ENCODE results near the gene MYZAP. TPM values are rescaled to one million over a fixed set of nuclear protein-coding genes. Genes with fewer than 3 reads are reported as not detected.

Gene MYZAP
- total RNA-seq, 1 experiment from 2014 or later: 0.63 TPM

- H3K56ac ChIP-seq (ENCODE audit: insufficient read length, low read depth, low read length): no peak overlapping the region
- Mint-ChIP-seq H3K4me3 (no peak overlapping the region), H3K4me1 (peaks cover 4 to 10% of the 10 kb centered on the region in 2 experiments; a peak in 3 of 4 replicates), H3K36me3 (ENCODE audit: insufficient read depth in 1 of 3, low read depth in 3 of 3) (no peaks in the 10 kb centered on the region), H3K27me3 (ENCODE audit: low read depth) (no peaks in the 10 kb centered on the region), H3K27ac (no peak overlapping the region), H3K9me3 (no peaks in the 10 kb centered on the region)
- no peaks in the 10 kb centered on the region for H3K79me1 ChIP-seq (ENCODE audit: insufficient read depth, low read depth, low read length, poor library complexity, severe bottlenecking)
- no peak overlapping the region for H3K18ac ChIP-seq (ENCODE audit: insufficient read length, low read depth, low read length)
- H3K79me2 ChIP-seq (ENCODE audit: insufficient read depth, low read length): no peaks in the 10 kb centered on the region
- WGBS (ENCODE audit: extremely low coverage, insufficient read length, low lambda C conversion rate): no CpG with 5 or more reads among the region's 6 CpGs
- H2BK12ac ChIP-seq (ENCODE audit: insufficient read length, low read depth, low read length): no peak overlapping the region
- no peaks in the 10 kb centered on the region for H3K27me3 ChIP-seq (ENCODE audit: insufficient read depth, low read length)
- H4K5ac ChIP-seq (ENCODE audit: insufficient read length, low read depth, low read length): no peak overlapping the region
- no peaks in the 10 kb centered on the region for H3K4me1 ChIP-seq (ENCODE audit: insufficient read depth, low read length)
- H3K27ac ChIP-seq (ENCODE audit: insufficient read length, low read depth, low read length): no peak overlapping the region
- H2BK20ac ChIP-seq (ENCODE audit: low read depth, low read length, poor library complexity, severe bottlenecking): no peak overlapping the region
- H3K23ac ChIP-seq (ENCODE audit: insufficient read length, low read depth, low read length): no peak overlapping the region
- H3K4me2 ChIP-seq (ENCODE audit: insufficient read depth, insufficient read length, low read length): no peak overlapping the region
- H2BK5ac ChIP-seq (ENCODE audit: insufficient read length, low read length): no peak overlapping the region
- no peak overlapping the region for H3K4ac ChIP-seq (ENCODE audit: low read depth, low read length)
- H2AFZ ChIP-seq (ENCODE audit: low read length): no peak overlapping the region
- H3K23me2 ChIP-seq (ENCODE audit: insufficient read length, low read depth, low read length, poor library complexity, severe bottlenecking): no peaks in the 10 kb centered on the region
- no peak overlapping the region for H4K91ac ChIP-seq (ENCODE audit: insufficient read length, low read depth, low read length)
- TF ChIP-seq CTCF (conservative IDR thresholded peaks at IDR 0.05): no peak
- no peak for DNase-seq
- H2BK120ac ChIP-seq (ENCODE audit: low read depth, low read length, poor library complexity, severe bottlenecking): no peak overlapping the region
- H3T11ph ChIP-seq (ENCODE audit: low read length): no peak overlapping the region
- H2AK5ac ChIP-seq (ENCODE audit: insufficient read length, low read length): no peak overlapping the region
- no peaks in the 10 kb centered on the region for H3K9me3 ChIP-seq (ENCODE audit: control insufficient read depth, low read depth, low read length)
- no peak overlapping the region for H3K9ac ChIP-seq (ENCODE audit: extremely low read depth, insufficient read length, low read length)
- H3K14ac ChIP-seq (ENCODE audit: insufficient read depth, low read length): no peak overlapping the region
- no peak overlapping the region for H4K8ac ChIP-seq (replicated peaks; ENCODE audit: insufficient read length, low read depth, low read length)
- H4K20me1 ChIP-seq (ENCODE audit: control insufficient read depth, insufficient read depth, insufficient read length): no peaks in the 10 kb centered on the region
- H2BK15ac ChIP-seq (ENCODE audit: low read depth, low read length): no peak overlapping the region
These were observed 139.9 kb downstream of the MYZAP start for GRCh38 chr15:57731530-57732103.
